NCI-H1105 treated with DMSO at 0.1 percent for 48 hours (cell line): ENCODE measurements around the gene PRKCE.
A peak's percentile ranks its signal among the peaks of the same experiment; 100 is the strongest.
"Not testable (repeated sequence)": the region's sequence is repeated elsewhere in the genome, so short reads cannot be mapped to it uniquely, and the experiment has no call there.

ENCODE experiments used
- DNase-seq: peaks from one replicate; lab custom pipeline; 2025; lab: John Stamatoyannopoulos, UW

The PRKCE gene

GRCh38 chr2:45669032-45669486, 17.6 kb downstream of the PRKCE start:
- no peak for DNase-seq

DNA sequence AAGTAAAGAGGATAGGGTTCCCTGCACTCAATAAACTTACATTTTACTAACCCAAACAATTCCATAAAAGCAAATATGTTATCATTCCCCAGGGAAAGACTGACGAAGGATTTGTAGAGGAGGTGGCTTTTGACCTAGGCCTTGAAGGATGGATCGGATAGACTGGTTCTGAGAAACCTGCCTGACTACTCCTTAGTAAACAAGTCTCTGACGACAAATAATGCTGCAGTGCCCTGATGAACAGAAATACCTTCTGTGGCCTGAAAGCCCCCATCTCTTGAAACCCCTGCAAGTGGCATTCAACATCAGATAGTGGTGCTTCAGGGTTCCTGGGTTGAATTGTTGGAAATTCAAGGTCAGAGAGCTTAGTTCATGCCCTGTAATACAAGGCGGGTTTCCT, 19.2 kb downstream of the PRKCE start:
- DNase-seq, result no peak

GRCh38 chr2:45672138-45672537, 20.7 kb downstream of the PRKCE start:
- DNase-seq, result no peak

GRCh38 chr2:45674035-45674816, 22.8 kb downstream of the PRKCE start:
- DNase-seq, result no peak

DNA sequence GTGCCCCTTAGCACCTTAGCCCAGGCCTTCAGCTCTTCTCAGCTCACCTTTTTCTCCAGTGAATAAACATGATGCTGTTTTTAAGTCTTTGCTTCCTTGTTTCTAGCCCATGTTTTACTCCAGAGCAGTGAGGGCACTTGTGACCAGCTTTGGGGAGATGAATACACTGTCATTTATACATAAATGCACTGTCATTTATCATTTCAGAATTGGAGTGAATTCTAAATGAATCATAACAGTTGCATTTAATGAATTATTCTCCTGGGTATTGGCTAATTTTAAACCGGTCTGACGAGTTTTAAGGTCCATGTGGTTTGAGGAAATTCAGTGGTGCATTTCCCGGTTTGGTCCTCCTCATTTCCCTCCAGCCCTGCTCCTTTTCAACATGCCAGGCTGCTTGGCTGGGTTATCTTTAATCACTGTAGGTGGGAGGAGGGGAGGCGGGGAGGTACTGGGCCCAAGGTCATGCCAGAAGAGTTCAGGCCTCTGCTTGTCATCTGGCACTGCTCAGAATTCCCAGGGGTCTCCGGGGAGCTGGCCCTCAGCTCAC, 23.9 kb downstream of the PRKCE start:
- peak; percentile 9 for DNase-seq

DNA sequence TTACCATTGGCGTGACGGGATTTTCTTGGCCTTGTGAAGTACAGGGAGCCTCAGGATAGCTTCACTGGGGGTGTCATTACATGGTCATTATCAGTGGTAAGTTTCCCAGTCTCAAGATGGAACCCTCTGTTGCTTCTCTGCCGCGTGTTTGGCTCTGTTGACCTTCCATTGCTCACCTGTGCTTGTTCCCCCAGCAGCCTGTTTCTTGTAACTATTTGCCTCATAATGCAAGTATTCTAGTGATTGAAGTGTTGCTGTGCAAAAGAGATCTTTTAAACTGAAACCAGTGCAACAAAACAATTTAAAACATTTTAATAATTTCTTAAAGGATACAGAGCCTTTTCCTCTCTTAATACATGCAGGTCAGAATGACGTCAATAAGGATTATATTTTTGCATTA, 24.6 kb downstream of the PRKCE start:
- DNase-seq, result no peak

DNA sequence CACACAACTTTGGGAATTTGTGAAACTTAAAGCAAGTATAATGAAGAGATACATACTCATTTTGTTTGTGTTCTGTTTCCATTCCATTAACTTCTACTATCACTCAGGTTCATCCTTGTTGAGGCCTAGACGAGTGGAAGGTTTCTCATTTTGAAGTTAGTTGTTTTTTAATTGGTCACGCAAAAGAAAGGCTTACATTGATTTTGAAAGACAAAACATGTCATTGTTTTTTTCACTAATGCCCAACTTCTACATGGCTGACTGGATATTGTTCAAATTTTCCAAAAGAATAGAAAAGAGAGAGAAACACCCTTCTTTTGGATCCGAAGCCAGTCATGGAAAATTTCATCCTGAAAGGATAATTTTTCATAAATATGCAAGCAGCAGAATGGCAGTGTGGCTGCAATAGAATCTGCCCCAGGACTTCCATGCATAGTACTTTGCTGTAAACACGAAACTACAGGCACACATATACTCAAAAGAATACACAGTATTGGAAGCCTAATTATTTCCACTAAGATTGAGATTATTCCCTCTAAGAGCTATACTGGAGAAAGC, 27.4 kb downstream of the PRKCE start:
- no peak for DNase-seq

- no peak for DNase-seq
These were observed 29.0 kb downstream of the PRKCE start for GRCh38 chr2:45680351-45680967.

DNA sequence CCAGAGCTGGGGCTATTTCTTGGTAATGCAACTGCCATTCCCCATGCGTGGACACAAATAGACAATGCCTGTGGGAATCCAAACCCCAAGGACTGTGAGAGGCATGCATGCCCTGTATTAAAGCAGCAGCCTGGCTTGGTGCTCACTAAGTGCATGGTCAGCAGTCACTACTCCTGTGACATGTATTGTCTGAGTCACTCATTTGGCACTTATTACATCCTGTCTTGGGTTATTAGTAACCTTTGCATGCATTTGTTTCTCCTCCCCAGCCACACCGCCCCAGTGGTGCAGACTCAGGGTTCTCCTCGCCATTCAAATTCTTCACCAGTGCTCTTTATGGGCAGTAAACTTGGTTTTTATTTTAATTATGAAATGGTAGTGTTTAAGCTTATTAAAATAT, 30.2 kb downstream of the PRKCE start:
- DNase-seq, result no peak

DNA sequence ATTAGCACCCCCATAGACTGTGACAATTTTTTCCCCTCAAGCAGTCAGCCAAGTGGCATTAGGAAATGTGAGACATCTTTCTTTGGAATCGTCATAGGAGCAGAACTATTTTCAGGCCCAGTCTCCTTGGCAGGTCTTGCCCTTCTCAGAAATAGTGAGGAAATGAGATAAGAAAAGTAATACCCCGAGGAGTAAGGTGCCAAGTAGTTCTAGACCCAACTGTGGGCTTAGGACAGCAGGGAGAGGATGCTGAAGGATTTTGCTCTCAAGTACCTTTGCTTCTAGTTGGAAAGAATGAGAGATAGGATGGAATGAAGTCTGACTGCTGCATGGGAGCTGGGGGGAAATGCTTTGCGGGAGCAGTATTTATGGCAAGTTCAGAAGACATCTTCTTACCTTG, 31.8 kb downstream of the PRKCE start:
- no peak for DNase-seq

DNA sequence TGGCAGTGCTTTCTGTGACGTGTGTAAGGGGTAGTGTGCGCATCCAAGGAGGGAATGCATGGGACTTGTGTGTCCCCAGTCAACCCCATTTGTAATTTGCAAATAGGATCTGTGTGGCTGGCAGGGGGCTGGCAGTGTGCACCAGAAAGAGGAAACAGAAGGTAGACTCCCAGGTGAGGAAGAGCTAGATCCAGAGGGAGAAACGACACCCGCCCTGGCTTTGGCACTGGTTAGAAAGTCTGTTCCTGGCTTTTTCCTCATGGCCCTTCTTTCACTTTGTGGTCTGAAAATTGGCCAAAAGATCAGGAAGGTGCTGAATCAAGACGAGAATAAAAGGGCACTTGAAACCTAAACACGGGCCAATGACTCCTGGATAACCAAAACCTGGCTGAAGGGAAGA, 33.3 kb downstream of the PRKCE start:
- DNase-seq, result no peak

DNA sequence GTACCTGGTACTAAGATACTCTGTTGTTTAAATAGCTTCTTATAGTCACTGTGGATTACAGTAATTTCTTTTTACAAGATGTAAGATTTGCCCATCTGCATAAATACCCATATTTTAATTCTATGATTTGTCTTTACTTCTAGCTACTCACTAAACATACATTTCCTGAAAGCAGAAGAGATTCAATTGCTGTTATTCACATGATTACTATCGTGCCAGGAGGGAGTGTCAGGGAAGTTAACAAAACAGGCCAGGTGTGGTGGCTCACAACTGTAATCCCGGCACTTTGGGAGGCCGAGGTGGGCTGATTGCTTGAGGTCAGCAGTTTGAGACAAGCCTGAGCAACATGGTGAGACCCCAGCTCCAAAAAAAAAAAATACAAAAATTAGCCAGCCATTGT, 33.8 kb downstream of the PRKCE start:
- no peak for DNase-seq

- DNase-seq, result no peak
These were observed 36.5 kb downstream of the PRKCE start for GRCh38 chr2:45687964-45688363.

GRCh38 chr2:45688479-45689298, 37.2 kb downstream of the PRKCE start:
- no peak for DNase-seq

DNA sequence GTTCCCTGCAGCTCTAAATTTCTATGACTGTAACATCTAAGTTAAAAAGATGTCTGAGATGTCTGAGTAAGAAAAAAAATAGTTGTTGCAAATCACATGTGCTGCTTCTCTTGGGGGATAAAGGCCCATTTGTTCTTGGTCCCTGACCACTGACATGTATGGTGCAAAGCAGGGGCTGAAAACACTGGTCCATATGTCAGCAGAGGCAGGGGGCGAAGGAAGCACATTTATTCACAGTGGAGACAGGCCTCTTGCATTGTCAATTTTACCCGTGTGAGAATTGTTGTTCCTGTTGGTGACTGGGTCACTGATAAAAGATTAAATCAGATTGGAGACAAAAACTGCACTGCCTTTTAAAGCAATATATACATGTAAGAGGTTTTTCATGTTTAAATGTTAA, 38.8 kb downstream of the PRKCE start:
- no peak for DNase-seq

DNA sequence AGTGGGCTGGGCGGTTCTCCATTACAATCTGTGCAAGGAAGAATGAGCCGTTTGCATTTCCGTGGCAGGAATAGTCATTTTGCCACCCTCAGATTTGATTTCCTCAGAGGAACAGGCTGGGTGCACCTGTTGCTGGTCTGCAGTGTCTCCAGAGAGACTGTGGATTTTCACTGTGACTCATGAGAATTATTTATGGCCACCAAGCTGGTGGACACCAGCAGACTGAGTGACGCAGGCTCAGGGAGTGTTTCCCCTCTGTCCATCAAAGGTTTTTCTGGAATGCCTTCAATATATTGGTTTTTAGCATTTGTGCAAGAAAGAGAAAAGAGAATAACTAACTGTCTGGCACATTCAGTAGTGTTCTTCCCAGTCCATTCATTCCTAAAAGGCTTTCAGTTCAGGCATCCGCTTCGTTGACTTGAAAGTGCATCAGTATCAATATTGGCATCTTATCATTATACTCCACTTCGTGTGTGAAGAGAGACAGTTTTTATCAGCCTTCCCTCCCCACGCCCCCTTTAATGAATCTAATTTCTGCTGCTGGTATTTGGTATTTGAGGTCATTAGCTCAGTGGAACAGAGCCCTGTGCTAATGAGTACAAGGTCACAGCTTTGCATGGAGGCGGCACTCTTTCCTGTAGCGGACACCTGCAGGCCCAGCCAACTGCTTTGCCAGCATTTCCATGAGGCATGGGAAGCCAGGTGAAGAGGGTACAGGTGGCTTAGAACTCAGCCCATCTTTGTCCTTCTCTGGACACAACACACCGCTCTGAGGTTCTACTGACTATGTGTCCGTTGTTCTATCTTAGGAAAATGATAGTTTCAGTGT, 39.9 kb downstream of the PRKCE start:
- DNase-seq, result no peak

DNA sequence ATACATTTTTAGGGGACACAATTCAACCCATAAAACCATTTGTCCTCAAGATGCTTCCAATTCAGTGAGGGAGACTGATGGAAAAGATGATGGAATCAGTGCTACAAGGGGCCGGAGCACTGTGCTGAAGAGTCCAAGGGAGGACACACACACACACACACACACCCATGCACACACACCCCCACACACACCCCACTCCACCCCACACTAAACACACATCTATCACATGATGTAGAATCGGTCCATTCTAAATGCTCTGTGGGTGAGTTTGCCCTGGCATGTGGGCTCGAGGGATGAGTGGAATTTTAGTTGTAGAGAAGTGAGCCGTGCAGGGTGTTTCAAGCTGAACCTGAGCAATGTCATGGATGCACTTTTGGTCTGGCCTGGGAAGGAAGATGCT, 41.1 kb downstream of the PRKCE start:
- DNase-seq, result no peak

GRCh38 chr2:45695480-45696007, 44.1 kb downstream of the PRKCE start:
- not testable (repeated sequence) for DNase-seq

GRCh38 chr2:45696708-45697107, 45.2 kb downstream of the PRKCE start:
- no peak for DNase-seq

DNA sequence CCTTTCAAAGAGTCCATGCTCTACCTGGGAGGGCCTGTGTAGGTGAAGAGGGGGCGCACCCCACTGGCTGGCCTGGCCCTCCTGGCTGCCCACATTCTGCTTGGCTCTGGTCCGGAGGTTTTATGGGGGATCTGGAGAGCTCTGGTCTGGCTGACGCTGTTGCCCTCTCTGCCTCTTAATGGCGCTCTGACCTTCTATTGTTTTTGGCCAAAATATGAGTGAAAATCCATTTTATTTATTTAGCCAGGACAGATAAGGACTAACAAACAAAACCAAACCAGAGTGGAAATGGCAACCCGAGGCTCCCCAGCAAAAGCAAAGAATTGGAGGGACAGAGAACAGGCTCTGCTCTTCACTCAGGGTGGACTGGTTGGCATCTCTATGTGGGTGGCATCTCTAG, 45.7 kb downstream of the PRKCE start:
- no peak for DNase-seq

DNA sequence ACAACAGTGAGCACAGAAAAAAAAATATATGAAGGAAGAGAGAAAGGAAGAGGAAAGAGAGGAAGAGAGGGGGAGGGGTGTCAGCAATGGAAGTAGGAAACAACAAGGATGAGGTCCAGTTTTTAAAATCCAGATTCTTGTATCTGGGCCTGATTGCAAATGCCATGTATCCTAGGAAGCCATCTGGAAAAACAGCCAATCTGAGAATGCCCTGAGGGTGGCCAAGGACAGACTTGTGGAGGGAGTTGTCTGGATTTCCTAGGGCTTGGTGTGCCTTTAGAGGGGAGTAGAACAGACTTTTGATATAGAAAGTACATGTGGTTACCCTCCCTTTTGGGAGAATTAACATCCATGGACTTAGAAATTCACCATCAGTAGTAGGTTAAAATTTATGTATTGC, 47.1 kb downstream of the PRKCE start:
- no peak for DNase-seq
